ENCODE results near the gene TGIF2LY.
"Not testable (repeated sequence)": the region's sequence is repeated elsewhere in the genome, so short reads cannot be mapped to it uniquely, and the experiment has no call there.

TGIF2LY gene
- 0 to 0.03 (median 0) reads per million in 18 experiments for total RNA-seq

DNA sequence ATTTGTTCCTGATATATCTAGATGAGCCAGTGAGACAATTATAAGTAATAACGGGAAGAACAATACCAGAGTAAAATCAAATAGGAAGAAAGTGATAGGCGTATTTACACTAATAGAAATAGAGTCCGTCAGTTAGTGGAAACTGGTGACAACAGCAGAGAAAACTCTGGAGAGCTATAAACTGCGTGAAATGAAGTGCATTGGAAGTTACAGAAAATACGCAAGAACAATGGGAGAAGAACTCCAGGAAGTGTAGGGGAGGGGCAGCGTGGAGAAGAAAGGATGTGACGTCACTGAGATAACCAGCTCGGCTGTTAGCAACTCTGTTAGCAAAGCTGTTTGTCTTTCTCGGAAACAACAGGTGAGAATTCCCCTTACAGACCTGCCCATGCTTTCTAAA is at the start of gene TGIF2LY:
TSS of gene TGIF2LY (plus strand) at position 301 of the 400 bp plus-strand sequence. CDS start 178 bp downstream, outside the sequence.
- not testable (repeated sequence) for DNase-seq
